Kidney glomerular epithelial cell (primary cell): Measurements from ENCODE around the gene PRCD.
"Not testable (repeated sequence)": the region's sequence is repeated elsewhere in the genome, so short reads cannot be mapped to it uniquely, and the experiment has no call there.

Experiments
- DNase-seq: peaks from one replicate; lab custom pipeline; 2025; lab: John Stamatoyannopoulos, UW

Gene PRCD

GRCh38 chr17:76527430-76528111, 12.3 kb upstream of the PRCD start:
- DNase-seq, result peak; percentile 63

- no peak for DNase-seq
These were observed 11.7 kb upstream of the PRCD start for GRCh38 chr17:76528156-76528527.

- no peak for DNase-seq
These were observed 11.2 kb upstream of the PRCD start for GRCh38 chr17:76528528-76529223.

- no peak for DNase-seq
These were observed 10.4 kb upstream of the PRCD start for GRCh38 chr17:76529224-76530094.

GRCh38 chr17:76530095-76530723, 9.6 kb upstream of the PRCD start:
- no peak for DNase-seq

GRCh38 chr17:76530811-76531485, 8.9 kb upstream of the PRCD start:
- DNase-seq, result no peak

- DNase-seq, result no peak
These were observed 8.3 kb upstream of the PRCD start for GRCh38 chr17:76531486-76532038.

- DNase-seq, result no peak
These were observed 7.7 kb upstream of the PRCD start for GRCh38 chr17:76532072-76532651.

- DNase-seq, result not testable (repeated sequence)
These were observed 6.0 kb upstream of the PRCD start for GRCh38 chr17:76533640-76534359.

- no peak for DNase-seq
These were observed 4.8 kb upstream of the PRCD start for GRCh38 chr17:76534831-76535732.

GRCh38 chr17:76535788-76536510, 3.9 kb upstream of the PRCD start:
- DNase-seq, result no peak

- no peak for DNase-seq
These were observed 3.1 kb upstream of the PRCD start for GRCh38 chr17:76536511-76537287.

- no peak for DNase-seq
These were observed 2.6 kb upstream of the PRCD start for GRCh38 chr17:76537288-76537577.

- no peak for DNase-seq
These were observed 2.1 kb upstream of the PRCD start, which contains the start of gene CYGB for GRCh38 chr17:76537578-76538280. TSS of gene CYGB (minus strand) at chr17:76537709. CDS start at chr17:76537542, 167 bp downstream.

GRCh38 chr17:76538281-76538931, 1.4 kb upstream of the PRCD start:
- DNase-seq, result no peak

- DNase-seq, result no peak
These were observed 788 bp upstream of the PRCD start for GRCh38 chr17:76538941-76539570.
